Measurements from ENCODE around the gene CEL.
"Not testable (repeated sequence)": the region's sequence is repeated elsewhere in the genome, so short reads cannot be mapped to it uniquely, and the experiment has no call there.

The CEL gene

DNA sequence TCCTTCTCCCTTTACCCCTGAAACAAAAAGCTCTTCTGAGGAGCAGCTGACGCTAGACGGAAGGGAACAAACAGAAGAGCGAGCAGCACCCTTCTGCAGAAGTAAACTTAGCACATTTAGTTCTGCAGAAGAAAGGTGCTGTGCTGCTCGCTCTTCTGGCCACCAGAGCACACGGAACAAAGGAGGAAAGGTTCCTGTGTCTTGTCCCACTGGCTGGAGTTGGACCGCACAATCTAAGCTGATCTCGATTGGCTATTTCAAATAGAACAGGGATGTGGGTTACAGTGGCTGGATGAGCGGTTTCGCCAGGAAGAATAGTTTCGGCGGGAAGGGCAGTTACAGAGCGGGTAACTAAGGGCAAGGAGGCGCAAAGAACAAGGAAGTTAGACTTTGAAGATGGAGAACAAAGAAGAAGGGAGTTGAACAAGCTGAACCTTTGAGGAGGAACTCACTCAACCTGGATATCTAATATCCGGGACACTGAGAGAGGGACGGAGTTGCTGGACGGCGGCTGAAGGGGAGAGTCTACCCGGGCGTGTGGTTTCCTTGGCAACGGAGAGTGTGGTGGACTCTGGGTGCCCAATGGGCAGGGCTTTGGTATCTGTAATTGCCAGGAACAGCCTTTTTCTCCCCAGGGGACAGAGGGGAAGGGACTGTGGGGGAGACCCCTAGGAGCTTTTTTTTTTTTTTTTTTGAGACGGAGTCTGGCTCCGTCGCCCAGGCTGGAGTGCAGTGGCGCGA is 23.8 kb upstream of the CEL start:
- TF ChIP-seq HDGF (IDR thresholded peaks at IDR 0.05; ENCODE audit: borderline replicate concordance) (no peak), LEF1 (IDR thresholded peaks at IDR 0.05; ENCODE audit: borderline replicate concordance) (no peak), FOXM1 (IDR thresholded peaks at IDR 0.05; ENCODE audit: borderline replicate concordance) (no peak), FOXK2 (IDR thresholded peaks at IDR 0.05) (no peak), TARDBP (IDR thresholded peaks at IDR 0.05) (no peak), BHLHE40 (IDR thresholded peaks at IDR 0.05; ENCODE audit: borderline replicate concordance) (no peak), SUZ12 (IDR thresholded peaks at IDR 0.05) (no peak), ZNF384 (IDR thresholded peaks at IDR 0.05) (no peak), CTBP1 (IDR thresholded peaks at IDR 0.05; ENCODE audit: borderline replicate concordance) (no peak), L3MBTL2 (conservative IDR thresholded peaks at IDR 0.05) (no peak), ELF4 (IDR thresholded peaks at IDR 0.05) (no peak), SP1 (IDR thresholded peaks at IDR 0.05) (no peak), NFRKB (IDR thresholded peaks at IDR 0.05) (no peak), ARNT (IDR thresholded peaks at IDR 0.05) (no peak), FOXA1 (IDR thresholded peaks at IDR 0.05) (no peak)
- TF ChIP-seq, protein P1, sequence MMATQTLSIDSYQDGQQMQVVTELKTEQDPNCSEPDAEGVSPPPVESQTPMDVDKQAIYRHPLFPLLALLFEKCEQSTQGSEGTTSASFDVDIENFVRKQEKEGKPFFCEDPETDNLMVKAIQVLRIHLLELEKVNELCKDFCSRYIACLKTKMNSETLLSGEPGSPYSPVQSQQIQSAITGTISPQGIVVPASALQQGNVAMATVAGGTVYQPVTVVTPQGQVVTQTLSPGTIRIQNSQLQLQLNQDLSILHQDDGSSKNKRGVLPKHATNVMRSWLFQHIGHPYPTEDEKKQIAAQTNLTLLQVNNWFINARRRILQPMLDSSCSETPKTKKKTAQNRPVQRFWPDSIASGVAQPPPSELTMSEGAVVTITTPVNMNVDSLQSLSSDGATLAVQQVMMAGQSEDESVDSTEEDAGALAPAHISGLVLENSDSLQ (IDR thresholded peaks at IDR 0.05), result no peak
- POLR2A ChIA-PET, result no interaction called here
- CTCF ChIA-PET, result no interaction called here

DNA sequence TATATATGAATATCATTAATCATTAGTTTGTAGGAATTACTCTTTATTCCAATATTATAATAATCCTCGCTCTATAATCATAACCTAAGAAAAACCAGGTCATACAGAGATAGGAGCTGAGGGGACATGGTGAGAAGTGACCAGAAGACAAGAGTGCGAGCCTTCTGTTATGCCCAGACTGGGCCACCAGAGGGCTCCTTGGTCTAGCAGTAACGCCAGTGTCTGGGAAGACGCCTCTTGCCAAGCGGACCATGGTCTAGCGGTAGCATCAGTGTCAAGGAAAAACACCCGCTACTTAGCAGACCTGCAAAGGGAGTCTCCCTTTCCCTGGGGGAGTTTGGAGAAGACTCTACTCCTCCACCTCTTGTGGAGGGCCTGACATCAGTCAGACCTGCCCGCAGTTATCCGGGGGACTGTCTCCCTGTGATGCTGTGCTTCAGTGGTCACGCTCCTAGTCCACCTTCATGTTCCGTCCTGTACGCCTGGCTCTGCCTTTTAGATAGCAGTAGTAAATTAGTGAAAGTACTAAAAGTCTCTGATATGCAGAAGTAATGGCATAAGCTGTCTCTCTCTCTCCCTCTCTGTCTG is 20.8 kb upstream of the CEL start:
- not testable (repeated sequence) for DNase-seq (ENCODE audit: extremely low spot score)
- POLR2A ChIA-PET, result interaction anchor here (3.3 kb wide), 1 partner anchor 10 kb away, joined by 20 read pairs; the partner anchor contains the start of gene GTF3C5
- CTCF ChIA-PET, result interaction anchor here (1.1 to 1.8 kb wide), 2 partner anchors 19 to 103 kb away, joined by 3 to 5 read pairs; no protein-coding TSS in a partner anchor

More for the DNA sequence above, 23.8 kb upstream of the CEL start:
- no peak for DNase-seq (ENCODE audit: extremely low spot score)

DNA sequence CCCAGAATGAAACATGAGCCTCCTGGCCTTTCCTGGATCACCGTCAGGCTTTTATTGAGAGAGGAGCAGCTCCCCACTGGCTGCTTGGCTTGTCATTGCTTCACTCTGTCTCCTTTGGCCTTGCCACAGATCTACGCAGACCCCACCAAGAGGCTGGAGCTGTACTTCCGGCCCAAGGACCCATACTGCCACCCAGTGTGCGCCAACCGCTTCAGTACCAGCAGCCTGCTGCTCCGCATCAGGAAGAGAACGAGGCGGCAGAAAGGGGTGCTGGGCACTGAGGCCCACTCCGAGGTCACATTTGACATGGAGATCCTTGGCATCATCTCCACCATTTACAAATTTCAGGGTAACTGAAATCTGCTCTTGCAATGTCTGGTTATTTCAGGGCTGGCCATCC is 19.8 kb upstream of the CEL start:
- CTCF ChIA-PET, result no interaction called here
- POLR2A ChIA-PET, result interaction anchor here (3.3 kb wide), 1 partner anchor 11 kb away, joined by 20 read pairs; the partner anchor contains the start of gene GTF3C5
- TF ChIP-seq FOXA1 (IDR thresholded peaks at IDR 0.05) (no peak), L3MBTL2 (conservative IDR thresholded peaks at IDR 0.05) (no peak), FOXK2 (IDR thresholded peaks at IDR 0.05) (no peak), SUZ12 (IDR thresholded peaks at IDR 0.05) (no peak), ELF4 (IDR thresholded peaks at IDR 0.05) (no peak), ARNT (IDR thresholded peaks at IDR 0.05) (no peak), CTBP1 (IDR thresholded peaks at IDR 0.05; ENCODE audit: borderline replicate concordance) (no peak), NFRKB (IDR thresholded peaks at IDR 0.05) (no peak), HDGF (IDR thresholded peaks at IDR 0.05; ENCODE audit: borderline replicate concordance) (no peak), TARDBP (IDR thresholded peaks at IDR 0.05) (no peak), FOXM1 (IDR thresholded peaks at IDR 0.05; ENCODE audit: borderline replicate concordance) (no peak), BHLHE40 (IDR thresholded peaks at IDR 0.05; ENCODE audit: borderline replicate concordance) (no peak), SP1 (IDR thresholded peaks at IDR 0.05) (no peak), ZNF384 (IDR thresholded peaks at IDR 0.05) (no peak), LEF1 (IDR thresholded peaks at IDR 0.05; ENCODE audit: borderline replicate concordance) (no peak)
- TF ChIP-seq, protein P1 (IDR thresholded peaks at IDR 0.05), result no peak
- no peak for DNase-seq (ENCODE audit: extremely low spot score)

DNA sequence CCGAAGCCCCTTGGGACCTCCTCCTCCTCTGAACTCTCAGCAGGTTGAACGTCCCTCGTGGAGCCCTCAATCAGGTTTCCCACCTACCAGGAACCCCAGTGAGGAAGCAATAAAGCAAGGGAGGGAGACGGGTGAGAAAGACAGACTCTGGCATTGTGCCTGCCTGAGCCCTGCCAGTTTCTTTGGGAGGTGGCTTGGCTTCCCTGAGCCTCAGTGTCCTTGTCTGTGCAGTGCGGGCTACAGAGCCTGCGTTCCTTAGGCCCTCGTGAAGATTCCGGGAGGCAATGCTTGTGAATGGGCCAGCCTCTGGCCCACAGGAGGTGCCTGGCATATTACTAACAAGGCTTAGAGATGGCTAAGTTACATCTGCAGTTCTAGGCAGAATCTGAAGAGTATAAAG is 19.1 kb upstream of the CEL start:
- TF ChIP-seq, protein P1 (IDR thresholded peaks at IDR 0.05), result no peak
- no peak for TF ChIP-seq BHLHE40 (IDR thresholded peaks at IDR 0.05; ENCODE audit: borderline replicate concordance)
- TF ChIP-seq SP1 (IDR thresholded peaks at IDR 0.05), result no peak
- no peak for TF ChIP-seq HDGF (IDR thresholded peaks at IDR 0.05; ENCODE audit: borderline replicate concordance)
- TF ChIP-seq TARDBP (IDR thresholded peaks at IDR 0.05), result no peak
- TF ChIP-seq ZNF384 (IDR thresholded peaks at IDR 0.05), result no peak
- no peak for TF ChIP-seq FOXM1 (IDR thresholded peaks at IDR 0.05; ENCODE audit: borderline replicate concordance)
- TF ChIP-seq ARNT (IDR thresholded peaks at IDR 0.05), result no peak
- TF ChIP-seq SUZ12 (IDR thresholded peaks at IDR 0.05), result no peak
- TF ChIP-seq FOXA1 (IDR thresholded peaks at IDR 0.05), result no peak
- no peak for TF ChIP-seq NFRKB (IDR thresholded peaks at IDR 0.05)
- no peak for TF ChIP-seq L3MBTL2 (conservative IDR thresholded peaks at IDR 0.05)
- TF ChIP-seq LEF1 (IDR thresholded peaks at IDR 0.05; ENCODE audit: borderline replicate concordance), result no peak
- no peak for TF ChIP-seq CTBP1 (IDR thresholded peaks at IDR 0.05; ENCODE audit: borderline replicate concordance)
- no peak for TF ChIP-seq FOXK2 (IDR thresholded peaks at IDR 0.05)
- TF ChIP-seq ELF4 (IDR thresholded peaks at IDR 0.05), result no peak
- POLR2A ChIA-PET, result no interaction called here
- DNase-seq (ENCODE audit: extremely low spot score), result no peak
- CTCF ChIA-PET, result no interaction called here

DNA sequence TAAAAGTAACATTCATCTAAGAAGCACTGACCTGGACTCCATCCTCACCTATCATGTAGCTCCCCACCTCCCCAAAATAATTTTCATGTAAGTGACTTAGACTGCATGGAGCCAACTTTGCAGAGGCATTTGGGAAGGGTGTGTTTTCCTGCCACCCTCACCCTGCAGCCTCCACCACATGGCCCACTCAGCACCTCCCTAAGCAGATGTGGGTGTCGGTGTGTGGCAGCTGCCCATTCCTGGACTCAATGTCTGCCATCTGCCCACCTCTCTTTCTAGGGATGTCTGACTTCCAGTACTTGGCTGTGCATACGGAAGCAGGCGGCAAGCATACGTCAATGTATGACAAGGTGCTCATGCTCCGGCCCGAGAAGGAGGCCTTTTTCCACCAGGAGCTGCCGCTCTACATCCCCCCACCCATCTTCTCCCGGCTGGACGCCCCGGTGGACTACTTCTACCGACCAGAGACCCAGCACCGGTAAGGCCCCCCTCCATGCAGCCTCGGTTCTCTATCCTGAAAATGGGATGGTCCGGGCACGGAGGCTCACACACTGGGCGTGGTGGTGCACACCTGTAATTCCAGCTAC is 18.2 kb upstream of the CEL start:
- POLR2A ChIA-PET, result interaction anchor here (0.8 to 1.3 kb wide), 2 partner anchors 12 to 13 kb away, joined by 3 read pairs; no protein-coding TSS in a partner anchor
- no peak for DNase-seq (ENCODE audit: extremely low spot score)
- TF ChIP-seq TARDBP (IDR thresholded peaks at IDR 0.05) (no peak), BHLHE40 (IDR thresholded peaks at IDR 0.05; ENCODE audit: borderline replicate concordance) (no peak), FOXM1 (IDR thresholded peaks at IDR 0.05; ENCODE audit: borderline replicate concordance) (no peak), L3MBTL2 (conservative IDR thresholded peaks at IDR 0.05) (no peak), SP1 (IDR thresholded peaks at IDR 0.05) (no peak)
- TF ChIP-seq, protein P1 (IDR thresholded peaks at IDR 0.05), result no peak
- CTCF ChIA-PET, result no interaction called here
